GM18868 (cell line): ENCODE results near the gene FAT1.
"Not testable (repeated sequence)": the region's sequence is repeated elsewhere in the genome, so short reads cannot be mapped to it uniquely, and the experiment has no call there.

Experiments used
- ATAC-seq: cut with Tn5 transposase; IDR thresholded peaks from one replicate; pipeline ENCODE4 v1.9.1; 2021; ENCODE audit warnings: mild to moderate bottlenecking, moderate library complexity; ENCODE audit not compliant: unreplicated experiment

Gene FAT1, protein sequence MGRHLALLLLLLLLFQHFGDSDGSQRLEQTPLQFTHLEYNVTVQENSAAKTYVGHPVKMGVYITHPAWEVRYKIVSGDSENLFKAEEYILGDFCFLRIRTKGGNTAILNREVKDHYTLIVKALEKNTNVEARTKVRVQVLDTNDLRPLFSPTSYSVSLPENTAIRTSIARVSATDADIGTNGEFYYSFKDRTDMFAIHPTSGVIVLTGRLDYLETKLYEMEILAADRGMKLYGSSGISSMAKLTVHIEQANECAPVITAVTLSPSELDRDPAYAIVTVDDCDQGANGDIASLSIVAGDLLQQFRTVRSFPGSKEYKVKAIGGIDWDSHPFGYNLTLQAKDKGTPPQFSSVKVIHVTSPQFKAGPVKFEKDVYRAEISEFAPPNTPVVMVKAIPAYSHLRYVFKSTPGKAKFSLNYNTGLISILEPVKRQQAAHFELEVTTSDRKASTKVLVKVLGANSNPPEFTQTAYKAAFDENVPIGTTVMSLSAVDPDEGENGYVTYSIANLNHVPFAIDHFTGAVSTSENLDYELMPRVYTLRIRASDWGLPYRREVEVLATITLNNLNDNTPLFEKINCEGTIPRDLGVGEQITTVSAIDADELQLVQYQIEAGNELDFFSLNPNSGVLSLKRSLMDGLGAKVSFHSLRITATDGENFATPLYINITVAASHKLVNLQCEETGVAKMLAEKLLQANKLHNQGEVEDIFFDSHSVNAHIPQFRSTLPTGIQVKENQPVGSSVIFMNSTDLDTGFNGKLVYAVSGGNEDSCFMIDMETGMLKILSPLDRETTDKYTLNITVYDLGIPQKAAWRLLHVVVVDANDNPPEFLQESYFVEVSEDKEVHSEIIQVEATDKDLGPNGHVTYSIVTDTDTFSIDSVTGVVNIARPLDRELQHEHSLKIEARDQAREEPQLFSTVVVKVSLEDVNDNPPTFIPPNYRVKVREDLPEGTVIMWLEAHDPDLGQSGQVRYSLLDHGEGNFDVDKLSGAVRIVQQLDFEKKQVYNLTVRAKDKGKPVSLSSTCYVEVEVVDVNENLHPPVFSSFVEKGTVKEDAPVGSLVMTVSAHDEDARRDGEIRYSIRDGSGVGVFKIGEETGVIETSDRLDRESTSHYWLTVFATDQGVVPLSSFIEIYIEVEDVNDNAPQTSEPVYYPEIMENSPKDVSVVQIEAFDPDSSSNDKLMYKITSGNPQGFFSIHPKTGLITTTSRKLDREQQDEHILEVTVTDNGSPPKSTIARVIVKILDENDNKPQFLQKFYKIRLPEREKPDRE (N-terminal part only)

DNA sequence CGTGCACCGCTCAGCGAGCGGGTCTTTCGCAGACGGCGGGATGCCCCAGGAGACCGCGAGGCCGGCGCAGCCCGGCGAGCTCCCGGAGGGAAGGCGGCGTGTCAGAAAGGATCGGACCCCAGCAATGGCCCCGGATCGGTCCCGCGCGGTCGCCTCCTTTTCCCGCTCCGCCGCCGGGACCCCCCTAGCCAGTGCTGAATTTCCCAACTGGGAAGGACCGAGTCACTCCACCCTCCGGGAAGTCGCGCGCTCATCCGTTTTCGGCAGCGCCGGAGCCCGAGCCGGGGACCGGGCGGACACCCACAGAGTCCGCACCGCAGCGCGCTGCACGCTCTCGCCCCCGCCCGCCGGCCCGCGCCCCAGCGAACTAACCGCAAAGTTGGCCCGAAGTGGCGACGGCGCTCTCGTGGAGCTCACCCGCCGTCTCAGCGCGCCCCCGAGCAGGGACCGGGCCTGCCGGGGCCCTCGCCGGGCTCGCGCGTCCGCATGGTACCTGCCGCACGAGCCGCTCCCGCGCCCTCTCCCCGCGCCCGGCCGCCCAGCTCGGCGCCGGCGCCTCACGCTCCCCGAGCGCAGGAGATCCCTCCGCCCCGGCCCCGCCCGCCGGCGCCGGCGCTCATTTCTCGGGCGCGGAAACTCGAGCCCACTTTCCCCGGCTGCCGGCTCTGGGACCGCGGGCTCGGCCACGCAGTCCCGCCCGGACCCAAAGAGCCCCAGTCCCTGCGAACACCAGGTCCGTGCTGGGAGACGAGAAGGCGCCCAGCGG, at the start of gene FAT1:
FAT1 (minus strand) TSS at position 565 of the 766 bp plus-strand sequence. CDS start 14,029 bp downstream, outside the sequence.
- no peak for ATAC-seq

DNA sequence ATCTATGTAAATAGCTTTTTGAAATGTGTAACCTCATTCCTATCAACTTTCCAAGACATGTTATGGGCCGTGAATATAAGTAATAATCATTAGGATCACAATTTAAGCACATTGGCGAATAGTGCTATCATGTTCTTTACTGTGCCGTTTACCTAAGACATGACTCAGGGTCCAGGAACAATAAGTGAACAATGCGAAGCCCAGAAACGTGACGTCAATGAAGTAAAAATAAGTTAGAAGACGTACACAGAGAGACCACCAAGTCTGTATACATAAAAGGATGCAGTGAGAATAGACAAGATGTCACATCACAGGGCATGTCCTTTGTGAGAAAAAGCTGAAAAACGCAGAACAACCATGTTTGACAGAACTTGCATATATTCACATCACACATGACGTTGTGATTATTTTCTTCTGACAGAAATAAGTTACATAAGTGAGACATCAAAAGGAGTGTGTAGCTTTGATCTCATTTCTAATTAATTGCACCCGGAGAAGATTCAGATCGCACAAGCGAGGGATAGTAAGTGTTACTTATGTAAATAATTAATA, 49.4 kb upstream of the FAT1 start:
- no peak for ATAC-seq

DNA sequence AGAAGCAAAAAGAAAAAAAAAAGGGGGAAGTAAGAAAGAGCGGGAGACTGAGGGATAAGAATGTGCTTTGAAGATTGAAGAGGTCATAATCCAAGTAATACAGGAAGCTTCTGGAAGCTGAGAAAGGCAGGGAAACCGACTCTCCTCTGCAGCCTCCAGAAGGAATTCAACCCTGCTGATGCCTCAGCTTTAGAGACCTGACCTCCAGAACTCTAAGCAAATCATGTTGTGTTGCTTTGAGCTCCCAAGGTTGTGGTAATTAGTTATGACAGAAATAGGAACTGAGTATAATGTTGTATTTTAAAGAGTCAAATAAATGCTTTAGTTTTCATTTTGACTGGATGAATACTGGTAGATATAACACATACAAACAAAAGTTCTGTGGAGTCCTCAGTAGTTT, 48.0 kb upstream of the FAT1 start:
- no peak for ATAC-seq

DNA sequence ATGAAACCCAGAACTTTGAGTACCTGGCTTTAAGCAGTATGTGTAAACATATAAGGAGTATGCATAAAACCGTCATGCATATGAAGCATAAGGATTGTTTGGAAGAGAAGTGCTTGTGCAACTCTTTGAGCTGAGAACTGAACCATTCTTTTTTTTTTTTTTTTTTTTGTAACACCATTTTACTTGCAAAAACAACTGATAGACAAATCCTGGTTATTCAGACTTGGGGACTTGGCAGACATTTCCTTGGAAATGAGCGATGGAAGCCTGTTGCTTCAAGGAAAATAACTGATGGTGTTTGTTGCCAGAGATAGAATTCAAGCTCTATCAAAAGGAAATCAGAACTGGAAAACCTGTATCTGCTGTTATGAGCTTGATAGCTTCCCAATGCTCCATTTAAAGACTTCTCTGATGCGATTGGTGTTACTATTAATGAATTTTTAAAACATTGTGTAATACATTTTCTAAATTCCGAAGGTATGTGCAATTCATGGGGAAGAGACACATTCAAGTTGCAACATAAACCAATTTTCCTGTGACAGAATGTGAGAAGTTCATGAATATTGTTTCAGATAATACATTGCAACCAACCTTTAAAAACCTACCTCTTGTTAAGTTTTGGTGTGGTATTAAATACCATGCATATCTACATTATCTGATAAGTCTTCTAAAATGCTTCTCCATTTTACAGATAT, 47.0 kb upstream of the FAT1 start:
- no peak for ATAC-seq

DNA sequence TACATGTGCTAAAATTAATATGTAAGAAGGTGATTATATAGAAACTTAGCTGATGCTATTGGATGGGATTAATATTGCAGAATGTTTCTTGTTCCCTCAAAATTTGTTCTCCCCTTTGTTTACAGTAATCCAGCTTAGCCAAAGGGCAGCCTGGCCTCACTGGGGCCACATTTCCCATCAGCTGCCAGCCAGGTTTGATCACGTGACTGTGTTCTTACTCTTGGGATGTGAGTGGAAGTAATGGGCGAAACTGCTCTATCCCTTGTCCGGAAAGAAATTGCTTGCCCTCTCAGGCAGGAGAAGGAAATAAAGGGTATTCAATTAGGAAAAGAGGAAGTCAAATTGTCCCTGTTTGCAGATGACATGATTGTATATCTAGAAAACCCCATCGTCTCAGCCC, 44.1 kb upstream of the FAT1 start:
- ATAC-seq = no peak

DNA sequence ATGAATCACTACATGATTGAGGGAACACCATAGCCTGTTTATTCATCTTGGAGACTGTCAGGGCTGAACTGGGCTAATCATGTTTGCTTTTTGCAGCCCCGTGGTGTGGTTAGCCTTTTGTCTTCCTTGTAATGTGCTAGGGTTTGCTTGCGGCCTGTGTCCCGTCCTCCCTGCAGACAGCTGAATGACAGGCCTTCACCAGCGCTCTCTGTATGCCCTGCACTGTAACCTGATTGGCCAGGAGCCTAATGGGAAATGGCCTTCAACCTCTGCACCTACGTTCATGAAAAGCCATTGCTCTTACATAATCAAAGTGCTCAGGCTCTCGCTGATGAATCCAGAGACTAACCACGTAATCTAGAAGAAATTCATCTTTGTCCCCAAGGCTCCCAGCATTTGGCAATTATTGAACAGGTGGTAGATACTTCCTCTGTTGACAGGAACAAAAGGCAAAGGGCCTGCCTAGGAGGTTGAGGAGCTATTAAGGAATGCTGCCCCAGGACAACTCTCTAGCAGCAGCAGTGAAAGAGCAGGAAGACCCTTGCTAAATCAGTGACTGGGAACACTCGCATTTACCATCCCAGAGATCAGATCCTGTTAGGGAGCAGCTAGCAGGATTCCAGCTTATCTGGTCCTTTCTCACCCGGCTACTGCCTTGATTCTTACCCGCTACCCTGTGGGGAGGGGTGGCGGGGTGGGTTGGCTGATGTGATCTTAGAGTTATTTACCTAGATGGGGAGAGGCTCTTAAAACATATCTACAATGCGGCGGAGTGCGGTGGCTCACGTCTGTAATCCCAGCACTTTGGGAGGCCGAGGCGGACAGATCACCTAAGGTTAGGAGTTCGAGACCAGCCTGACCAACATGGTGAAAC, 42.3 kb upstream of the FAT1 start:
- no peak for ATAC-seq

DNA sequence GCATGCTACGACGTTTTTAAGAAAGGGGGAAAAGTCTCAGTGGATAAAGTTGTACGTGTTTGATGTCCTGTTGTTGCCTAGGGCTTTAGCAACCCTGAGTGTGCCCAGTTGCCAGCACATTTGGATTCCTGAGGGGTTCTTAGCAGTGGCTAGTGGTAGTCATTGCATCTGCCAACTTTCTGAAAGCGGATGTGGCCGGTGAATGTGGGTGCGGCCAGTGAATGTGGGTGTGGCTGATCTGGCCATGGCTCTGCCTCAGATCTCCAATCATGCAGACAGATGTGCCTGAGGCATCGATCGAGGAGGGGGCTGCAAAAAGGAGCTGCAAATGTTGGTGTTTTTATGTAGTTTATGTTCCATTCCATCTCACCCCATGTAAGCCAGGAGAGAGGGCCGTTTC, 41.5 kb upstream of the FAT1 start:
- no peak for ATAC-seq

DNA sequence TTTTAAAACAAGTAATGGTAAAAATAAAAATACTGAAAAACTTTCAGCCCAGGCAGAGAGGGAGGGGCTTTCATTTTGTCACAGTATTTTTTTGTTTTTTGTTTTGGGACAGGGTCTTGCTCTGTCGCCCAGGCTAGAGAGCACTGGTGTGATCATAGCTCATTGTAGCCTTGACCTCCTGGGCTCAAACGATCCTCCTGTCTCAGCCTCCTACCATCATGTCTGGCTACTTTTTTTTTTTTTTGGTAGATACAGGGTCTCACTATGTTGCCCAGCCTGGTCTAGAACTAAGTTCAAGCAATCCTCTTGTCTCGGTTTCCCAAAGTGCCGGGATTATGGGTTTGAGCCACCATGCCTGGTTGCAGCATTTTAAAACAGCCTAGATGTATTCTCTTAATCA, 40.8 kb upstream of the FAT1 start:
- no peak for ATAC-seq

DNA sequence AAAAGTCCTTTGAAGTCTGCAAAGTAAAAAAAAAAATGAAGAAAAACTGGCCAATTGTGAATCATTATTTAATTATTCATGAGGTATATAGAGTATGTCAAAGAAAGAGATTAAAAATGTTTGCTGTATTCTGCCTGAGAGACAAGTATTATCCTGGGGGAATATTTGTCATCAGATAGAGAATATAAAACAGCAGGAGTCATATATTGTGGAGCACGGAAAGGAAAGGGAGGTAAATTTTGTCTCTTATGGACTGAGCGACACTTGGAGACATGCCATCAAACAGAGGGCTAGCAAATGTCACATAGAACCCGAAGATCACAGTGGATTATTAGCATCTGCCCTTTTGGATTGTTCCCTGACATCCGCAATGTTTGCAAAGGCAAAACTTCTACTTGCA, 39.2 kb upstream of the FAT1 start:
- no peak for ATAC-seq

DNA sequence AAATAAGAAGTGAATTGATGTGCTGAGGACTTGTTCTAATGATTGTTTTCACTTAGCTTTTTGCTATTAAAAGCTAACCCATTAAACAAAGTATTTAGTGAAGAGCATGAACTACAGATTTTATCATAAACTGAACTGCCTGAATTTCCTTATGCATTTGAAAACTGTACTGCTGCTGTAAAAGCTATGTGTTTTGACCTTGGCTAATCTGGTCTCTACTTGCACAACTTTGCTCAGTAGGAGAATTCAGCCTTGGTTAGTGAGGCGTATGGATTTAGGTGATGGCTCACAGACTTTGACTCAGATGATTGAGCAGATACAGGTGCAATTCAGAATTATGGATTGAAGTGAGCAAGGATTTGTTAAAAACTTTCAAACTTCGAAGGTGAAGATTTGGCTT, 38.7 kb upstream of the FAT1 start:
- no peak for ATAC-seq

DNA sequence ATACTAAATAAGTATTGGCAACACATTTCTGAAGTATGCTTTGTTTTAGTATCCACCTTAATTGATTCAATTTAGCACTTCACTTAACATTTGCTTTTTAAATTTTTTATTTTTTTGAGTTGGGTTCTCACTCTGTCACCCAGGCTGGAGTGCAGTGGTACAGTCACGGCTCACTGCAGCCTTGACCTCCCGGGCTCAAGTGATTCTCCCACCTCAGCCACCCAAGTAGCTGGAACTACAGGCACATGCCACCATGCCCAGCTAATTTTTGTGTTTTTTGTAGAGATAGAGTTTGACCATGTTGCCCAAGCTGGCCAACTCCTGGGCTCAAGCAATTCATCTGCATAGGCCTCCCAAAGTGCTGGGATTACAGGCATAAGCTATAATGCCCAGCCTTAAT, 38.3 kb upstream of the FAT1 start:
- ATAC-seq = not testable (repeated sequence)

DNA sequence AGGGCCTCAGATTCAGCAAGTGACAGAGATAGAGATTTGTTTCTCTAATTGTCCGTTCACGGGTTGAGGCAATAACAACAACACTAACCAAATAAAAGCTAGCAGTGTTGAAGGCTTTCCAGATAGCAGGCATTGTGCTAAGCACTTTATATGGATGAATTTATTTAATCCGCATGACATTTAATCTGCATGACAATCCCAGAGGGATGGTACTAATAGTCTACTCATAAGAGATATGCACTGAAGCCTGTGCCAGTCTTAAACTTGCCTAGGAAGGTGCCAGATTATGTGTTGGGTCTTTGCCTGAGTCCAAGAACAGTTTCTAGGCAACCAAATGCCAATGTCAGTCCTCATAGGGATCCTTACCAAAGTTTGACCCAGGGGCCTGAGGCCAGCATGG, 37.7 kb upstream of the FAT1 start:
- no peak for ATAC-seq

DNA sequence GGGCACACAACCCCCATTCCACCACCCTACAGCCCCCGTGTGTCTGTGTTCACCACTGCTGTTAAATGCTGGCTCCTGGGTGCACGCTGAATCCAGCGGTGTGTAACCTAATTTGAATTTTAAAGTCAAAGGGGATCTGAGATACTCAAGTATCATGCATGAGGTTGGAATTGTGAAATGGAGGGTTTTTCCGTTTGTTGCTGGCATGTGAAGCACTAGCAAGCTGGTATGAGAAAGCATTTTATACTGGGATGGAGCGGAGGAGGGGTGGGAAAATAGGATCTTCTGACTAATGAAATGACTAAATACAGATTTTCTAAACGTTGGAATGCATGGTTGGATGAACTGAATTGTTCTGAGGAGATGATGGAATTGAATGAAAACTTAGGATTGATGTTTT, 36.9 kb upstream of the FAT1 start:
- no peak for ATAC-seq

DNA sequence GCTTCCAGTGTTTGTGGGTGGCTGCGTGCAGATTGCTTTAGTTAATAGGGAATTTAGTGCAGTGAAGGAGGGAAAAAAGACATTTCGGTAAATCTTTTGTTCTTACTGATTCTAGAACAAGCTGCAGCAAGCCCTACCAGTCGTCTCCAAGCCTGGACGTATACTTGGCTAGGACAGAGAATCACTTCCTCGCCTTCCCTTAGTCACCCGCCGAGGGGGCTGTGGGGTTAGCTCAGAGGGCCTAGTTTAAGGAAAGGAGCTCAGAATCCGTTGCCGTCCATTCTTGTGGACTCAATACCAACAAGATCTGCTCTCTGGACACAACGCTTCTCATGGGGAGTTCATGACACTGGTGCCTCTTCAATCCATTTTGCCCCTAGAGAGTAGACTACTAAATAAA, 36.3 kb upstream of the FAT1 start:
- no peak for ATAC-seq

DNA sequence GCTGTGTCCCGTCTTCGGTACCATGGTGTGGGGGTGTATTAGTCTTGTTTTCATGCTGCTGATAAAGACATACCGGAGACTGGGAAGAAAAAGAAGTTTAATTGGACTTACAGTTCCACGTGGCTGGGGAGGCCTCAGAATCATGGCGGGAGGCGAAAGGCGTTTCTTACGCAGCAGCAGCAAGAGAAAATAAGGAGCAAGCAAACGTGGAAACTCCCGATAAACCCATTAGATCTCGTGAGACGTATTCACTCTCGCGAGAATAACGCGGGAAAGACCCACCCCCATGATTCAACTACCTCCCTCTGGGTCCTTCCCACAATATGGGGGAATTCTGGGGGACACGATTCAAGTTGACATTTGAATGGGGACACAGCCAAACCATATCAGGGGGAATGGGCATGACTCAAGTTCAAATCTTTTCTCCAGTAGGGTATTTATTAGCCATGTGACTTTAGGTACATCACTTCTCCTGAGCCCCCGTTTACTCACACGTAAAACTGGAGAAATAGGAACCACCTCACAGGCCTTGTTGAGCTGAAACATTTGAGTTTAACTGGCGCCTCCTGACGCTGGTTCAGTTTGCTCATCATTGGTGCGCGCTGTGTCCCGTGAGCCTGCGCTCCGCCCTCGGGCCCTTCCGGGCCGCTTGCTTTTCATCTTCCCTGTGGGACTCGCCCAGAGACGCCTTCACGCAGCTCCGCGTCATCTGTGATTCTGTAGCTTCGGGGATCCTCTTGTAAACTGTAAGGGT, 35.5 kb upstream of the FAT1 start:
- ATAC-seq = no peak

DNA sequence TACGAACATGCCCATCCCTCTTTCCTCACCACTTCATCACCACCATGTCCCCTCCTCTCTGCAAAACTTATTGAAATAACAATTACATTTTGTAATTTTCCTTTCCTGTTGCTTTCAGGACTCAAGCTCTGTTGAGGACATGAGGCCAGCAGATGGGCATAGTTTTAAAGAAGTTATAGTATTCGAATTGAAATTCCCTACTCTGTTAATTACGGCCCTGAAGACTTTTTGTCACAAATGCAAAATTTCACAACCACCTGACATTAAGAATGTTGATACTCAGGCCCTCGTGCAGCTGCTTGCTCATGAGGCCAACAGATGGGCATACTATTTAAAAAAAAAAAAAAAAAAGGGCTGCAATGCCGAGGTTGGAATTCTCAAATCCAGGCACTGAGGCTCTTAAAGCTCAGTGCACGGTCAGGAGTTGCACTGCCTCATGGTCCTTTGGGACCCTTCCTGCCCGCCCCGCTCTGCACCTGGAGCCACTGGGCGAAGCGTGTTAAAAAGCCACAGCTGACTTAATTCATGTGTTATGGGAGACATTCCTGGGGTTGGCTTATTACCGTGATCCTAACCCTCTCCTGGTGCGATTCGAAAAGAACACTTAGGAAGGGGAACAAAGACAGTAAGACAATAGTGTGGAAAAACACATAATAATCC, 34.2 kb upstream of the FAT1 start:
- ATAC-seq = no peak

DNA sequence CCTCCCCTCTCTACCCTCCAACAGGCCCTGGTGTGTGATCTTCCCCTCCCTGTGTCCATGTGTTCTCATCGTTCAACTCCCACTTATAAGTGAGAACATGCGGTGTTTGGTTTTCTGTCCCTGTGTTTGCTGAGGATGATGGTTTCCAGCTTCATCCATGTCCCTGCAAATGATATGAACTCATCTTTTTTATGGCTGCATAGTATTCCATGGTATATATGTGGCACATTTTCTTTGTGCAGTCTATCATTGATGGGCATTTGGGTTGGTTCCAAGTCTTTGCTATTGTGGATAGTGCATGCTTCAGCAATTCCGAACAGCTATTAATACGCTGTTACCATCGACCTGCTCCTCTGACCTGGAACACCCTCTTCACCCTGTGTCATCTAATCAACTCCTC, 32.9 kb upstream of the FAT1 start:
- not testable (repeated sequence) for ATAC-seq
